WTC11 (cell line): Measurements from ENCODE around the gene SCUBE1. TPM values are rescaled to one million over a fixed set of nuclear protein-coding genes. Genes with fewer than 3 reads are reported as not detected.
A peak's percentile ranks its signal among the peaks of the same experiment; 100 is the strongest.

Experiments
- ATAC-seq: fragments of 200-7000 bp; cut with Tn5 transposase; 2 replicates; pipeline ENCODE4 v1.10.0; 2021; ENCODE audit warnings: mild to moderate bottlenecking, moderate library complexity
- CTCF ChIA-PET: fragments of 300-600 bp; sonication (Branson Sonifier 250); formaldehyde crosslinking; loops from one replicate; lab custom pipeline; 2021; ENCODE audit warnings: antibody characterized with exemption; lab: Charles Lee
- POLR2A ChIA-PET: fragments of 350-600 bp; sonication (Branson Sonifier 250); formaldehyde crosslinking; loops from one replicate; lab custom pipeline; 2021; ENCODE audit warnings: antibody characterized with exemption; lab: Charles Lee
- DNase-seq: peaks from one replicate; pipeline ENCODE4 v3.0.0; 2021; ENCODE audit warnings: low spot score
- H3K27ac Mint-ChIP-seq: 2 replicates; pipeline ENCODE4 v1.8.0; 2021; ENCODE audit warnings: mixed read lengths
- H3K27me3 Mint-ChIP-seq: 2 replicates; pipeline ENCODE4 v1.8.0; 2021; ENCODE audit warnings: low read depth, mild to moderate bottlenecking, moderate library complexity, mixed read lengths
- H3K36me3 Mint-ChIP-seq: 2 replicates; pipeline ENCODE4 v1.8.0; 2021; ENCODE audit warnings: mixed read lengths
- H3K4me1 Mint-ChIP-seq: 2 replicates; pipeline ENCODE4 v1.8.0; 2022; ENCODE audit warnings: mixed read lengths
- H3K4me3 Mint-ChIP-seq: 2 replicates; pipeline ENCODE4 v1.8.0; 2021; ENCODE audit warnings: mild to moderate bottlenecking, moderate library complexity, mixed read lengths
- H3K9me3 Mint-ChIP-seq: 2 replicates; pipeline ENCODE4 v1.8.0; 2021; ENCODE audit warnings: mixed read lengths
- CBFB ChIP-seq: sonication (generic); formaldehyde crosslinking; IDR thresholded peaks from 2 replicates; pipeline ENCODE4 v1.8.1; 2022; ENCODE audit warnings: mild to moderate bottlenecking, low read depth, missing genetic modification reagents
- KAT7 ChIP-seq: sonication (generic); formaldehyde crosslinking; IDR thresholded peaks from 2 replicates; pipeline ENCODE4 v1.8.1; 2023; ENCODE audit warnings: missing genetic modification reagents, mild to moderate bottlenecking, borderline replicate concordance
- NR2C2 ChIP-seq: sonication (generic); formaldehyde crosslinking; IDR thresholded peaks from 2 replicates; pipeline ENCODE4 v1.8.0; 2022; ENCODE audit warnings: mild to moderate bottlenecking, missing genetic modification reagents
- OVOL2 ChIP-seq: fragments of 250-450 bp; sonication (Bioruptor Pico); IDR thresholded peaks from 2 replicates; pipeline ENCODE4 v1.9.0; 2021; ENCODE audit warnings: mild to moderate bottlenecking, borderline replicate concordance
- TP53 ChIP-seq: sonication (generic); formaldehyde crosslinking; IDR thresholded peaks from 2 replicates; pipeline ENCODE4 v1.8.1; 2023; ENCODE audit warnings: mild to moderate bottlenecking, missing genetic modification reagents
- ZNF232 ChIP-seq: sonication (generic); formaldehyde crosslinking; IDR thresholded peaks from 2 replicates; pipeline ENCODE4 v1.8.0; 2022; ENCODE audit warnings: mild to moderate bottlenecking, missing genetic modification reagents
- ZNF423 ChIP-seq: fragments of 250-450 bp; sonication (Bioruptor Pico); IDR thresholded peaks from 2 replicates; pipeline ENCODE4 v2.1.2; 2022; ENCODE audit warnings: mild to moderate bottlenecking, moderate library complexity
- total RNA-seq: library from RNA; stranded (reverse); gene quantifications from 3 replicates; pipeline ENCODE4 v1.2.3, GENCODE V29; 2021
- TF ChIP-seq, protein P1 (sequence below): sonication (generic); formaldehyde crosslinking; IDR thresholded peaks from 2 replicates; pipeline ENCODE4 v1.8.1; 2023; ENCODE audit warnings: mild to moderate bottlenecking, missing genetic modification reagents, borderline replicate concordance
- TF ChIP-seq, protein P2 (sequence below): sonication (generic); formaldehyde crosslinking; IDR thresholded peaks from 2 replicates; pipeline ENCODE4 v1.8.0; 2023; ENCODE audit warnings: mild to moderate bottlenecking, missing genetic modification reagents
- TF ChIP-seq, protein P3 (sequence below): fragments of 250-450 bp; sonication (Bioruptor Pico); conservative IDR thresholded peaks from 2 replicates; pipeline ENCODE4 v1.9.0; 2021; ENCODE audit warnings: mild to moderate bottlenecking
- TF ChIP-seq, protein P4 (sequence below): fragments of 200-600 bp; IDR thresholded peaks from 2 replicates; pipeline ENCODE4 v1.8.0; 2022; ENCODE audit warnings: antibody characterized with exemption
- TF ChIP-seq, protein P5 (sequence below): sonication (generic); formaldehyde crosslinking; IDR thresholded peaks from 2 replicates; pipeline ENCODE4 v1.8.1; 2023; ENCODE audit warnings: mild to moderate bottlenecking, missing genetic modification reagents, moderate library complexity

Gene SCUBE1
- total RNA-seq, 1 experiment from 2014 or later, result 6.9 TPM

DNA sequence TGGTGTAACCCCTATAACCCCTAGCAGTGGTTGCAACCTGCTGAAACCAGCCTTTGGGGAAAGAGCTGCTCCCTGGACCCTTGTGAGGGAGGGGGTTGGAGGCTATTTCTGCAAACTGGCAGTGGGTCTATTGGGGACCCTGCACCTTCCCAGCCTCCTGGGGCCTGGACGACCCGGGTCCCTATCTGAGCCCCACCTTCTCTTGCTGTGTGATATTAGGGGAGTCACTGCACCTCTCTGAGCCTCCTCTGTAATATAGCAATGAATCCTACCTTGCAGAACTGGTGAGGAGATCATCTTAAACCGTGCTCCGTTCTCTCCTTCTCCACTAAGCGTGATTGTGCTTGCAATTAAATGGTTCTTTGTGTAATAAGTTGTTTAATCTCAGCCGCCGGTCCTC is 44.6 kb upstream of the SCUBE1 start:
- Mint-ChIP-seq H3K27me3 (peaks cover 28% of the 10 kb centered on the region), H3K4me3 (no peak overlapping the region), H3K9me3 (no peaks in the 10 kb centered on the region), H3K36me3 (no peaks in the 10 kb centered on the region), H3K27ac (no peak overlapping the region), H3K4me1 (peaks cover 14% of the 10 kb centered on the region)
- ChIA-PET POLR2A (no interaction called here), CTCF (interaction anchor here (0.6 to 7.7 kb wide), 11 partner anchors 20 to 200 kb away, joined by 3 to 108 read pairs (median 5); no protein-coding TSS in a partner anchor)
- no peak for DNase-seq
- ATAC-seq, result no peak
- TF ChIP-seq, protein P1, sequence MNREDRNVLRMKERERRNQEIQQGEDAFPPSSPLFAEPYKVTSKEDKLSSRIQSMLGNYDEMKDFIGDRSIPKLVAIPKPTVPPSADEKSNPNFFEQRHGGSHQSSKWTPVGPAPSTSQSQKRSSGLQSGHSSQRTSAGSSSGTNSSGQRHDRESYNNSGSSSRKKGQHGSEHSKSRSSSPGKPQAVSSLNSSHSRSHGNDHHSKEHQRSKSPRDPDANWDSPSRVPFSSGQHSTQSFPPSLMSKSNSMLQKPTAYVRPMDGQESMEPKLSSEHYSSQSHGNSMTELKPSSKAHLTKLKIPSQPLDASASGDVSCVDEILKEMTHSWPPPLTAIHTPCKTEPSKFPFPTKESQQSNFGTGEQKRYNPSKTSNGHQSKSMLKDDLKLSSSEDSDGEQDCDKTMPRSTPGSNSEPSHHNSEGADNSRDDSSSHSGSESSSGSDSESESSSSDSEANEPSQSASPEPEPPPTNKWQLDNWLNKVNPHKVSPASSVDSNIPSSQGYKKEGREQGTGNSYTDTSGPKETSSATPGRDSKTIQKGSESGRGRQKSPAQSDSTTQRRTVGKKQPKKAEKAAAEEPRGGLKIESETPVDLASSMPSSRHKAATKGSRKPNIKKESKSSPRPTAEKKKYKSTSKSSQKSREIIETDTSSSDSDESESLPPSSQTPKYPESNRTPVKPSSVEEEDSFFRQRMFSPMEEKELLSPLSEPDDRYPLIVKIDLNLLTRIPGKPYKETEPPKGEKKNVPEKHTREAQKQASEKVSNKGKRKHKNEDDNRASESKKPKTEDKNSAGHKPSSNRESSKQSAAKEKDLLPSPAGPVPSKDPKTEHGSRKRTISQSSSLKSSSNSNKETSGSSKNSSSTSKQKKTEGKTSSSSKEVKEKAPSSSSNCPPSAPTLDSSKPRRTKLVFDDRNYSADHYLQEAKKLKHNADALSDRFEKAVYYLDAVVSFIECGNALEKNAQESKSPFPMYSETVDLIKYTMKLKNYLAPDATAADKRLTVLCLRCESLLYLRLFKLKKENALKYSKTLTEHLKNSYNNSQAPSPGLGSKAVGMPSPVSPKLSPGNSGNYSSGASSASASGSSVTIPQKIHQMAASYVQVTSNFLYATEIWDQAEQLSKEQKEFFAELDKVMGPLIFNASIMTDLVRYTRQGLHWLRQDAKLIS (CRISPR knock-in tag), result 0 out of 2 replicates have a peak, but pooled peaks have one; percentile 9
- TF ChIP-seq NR2C2 (CRISPR knock-in tag), result no peak

DNA sequence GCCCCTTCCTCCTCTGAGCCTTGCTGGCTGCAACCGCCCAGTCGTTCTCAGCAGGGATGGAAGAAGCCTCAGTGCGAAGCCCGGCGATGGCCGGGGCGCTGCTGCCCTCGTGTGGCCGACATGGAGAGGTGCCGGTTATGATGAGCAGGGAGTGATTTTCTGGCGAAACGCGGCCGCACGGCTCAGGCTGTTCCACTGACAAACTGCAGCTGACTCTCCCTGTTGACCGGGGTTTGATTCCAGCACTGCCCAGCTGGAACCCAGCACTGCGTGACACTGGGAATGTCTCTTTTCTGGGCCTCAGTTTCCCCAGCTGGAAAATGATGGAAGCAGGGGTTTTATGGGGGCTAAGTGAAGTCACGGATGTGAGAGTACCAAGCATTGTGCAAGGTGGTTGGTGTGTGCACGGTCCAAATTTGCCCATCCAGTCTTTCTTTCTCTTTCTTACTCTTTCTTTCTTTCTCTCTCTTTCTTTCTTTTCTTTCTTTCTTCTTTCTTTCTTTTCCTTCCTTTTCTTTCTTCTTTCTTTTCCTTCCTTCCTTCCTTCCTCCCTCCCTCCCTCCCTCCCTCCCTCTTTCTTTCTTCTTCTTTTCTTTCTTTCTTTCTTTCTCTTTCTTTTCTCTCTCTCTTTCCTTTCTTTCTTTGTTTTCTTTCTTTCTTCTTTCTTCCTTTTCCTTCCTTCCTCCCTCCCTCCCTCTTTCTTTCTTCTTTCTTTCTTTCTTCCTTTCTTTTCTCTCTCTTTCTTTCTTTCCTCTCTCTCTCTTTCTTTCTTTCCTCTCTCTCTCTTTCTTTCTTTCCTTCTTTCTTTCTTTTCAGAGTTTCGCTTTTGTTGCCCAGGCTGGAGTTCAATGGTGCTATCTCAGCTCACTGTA is 42.8 kb upstream of the SCUBE1 start:
- Mint-ChIP-seq H3K36me3 (no peaks in the 10 kb centered on the region), H3K27me3 (peaks cover 28% of the 10 kb centered on the region), H3K4me3 (no peak overlapping the region), H3K27ac (no peak overlapping the region), H3K4me1 (peaks cover 14% of the 10 kb centered on the region), H3K9me3 (no peaks in the 10 kb centered on the region)
- CTCF ChIA-PET, result interaction anchor here (0.6 to 7.7 kb wide), 25 partner anchors 9 to 198 kb away, joined by 3 to 108 read pairs (median 4); no protein-coding TSS in a partner anchor
- POLR2A ChIA-PET, result no interaction called here
- peak; percentile 84 for DNase-seq
- peak; percentile 73 for ATAC-seq
- TF ChIP-seq OVOL2 (CRISPR knock-in tag) (no peak), CBFB (CRISPR knock-in tag) (no peak), TP53 (CRISPR knock-in tag) (0 out of 2 replicates have a peak, but pooled peaks have one; percentile 45), ZNF423 (CRISPR knock-in tag) (no peak), KAT7 (CRISPR knock-in tag) (no peak), ZNF232 (CRISPR knock-in tag) (0 out of 2 replicates have a peak, but pooled peaks have one; percentile 33)
- TF ChIP-seq, protein P2, sequence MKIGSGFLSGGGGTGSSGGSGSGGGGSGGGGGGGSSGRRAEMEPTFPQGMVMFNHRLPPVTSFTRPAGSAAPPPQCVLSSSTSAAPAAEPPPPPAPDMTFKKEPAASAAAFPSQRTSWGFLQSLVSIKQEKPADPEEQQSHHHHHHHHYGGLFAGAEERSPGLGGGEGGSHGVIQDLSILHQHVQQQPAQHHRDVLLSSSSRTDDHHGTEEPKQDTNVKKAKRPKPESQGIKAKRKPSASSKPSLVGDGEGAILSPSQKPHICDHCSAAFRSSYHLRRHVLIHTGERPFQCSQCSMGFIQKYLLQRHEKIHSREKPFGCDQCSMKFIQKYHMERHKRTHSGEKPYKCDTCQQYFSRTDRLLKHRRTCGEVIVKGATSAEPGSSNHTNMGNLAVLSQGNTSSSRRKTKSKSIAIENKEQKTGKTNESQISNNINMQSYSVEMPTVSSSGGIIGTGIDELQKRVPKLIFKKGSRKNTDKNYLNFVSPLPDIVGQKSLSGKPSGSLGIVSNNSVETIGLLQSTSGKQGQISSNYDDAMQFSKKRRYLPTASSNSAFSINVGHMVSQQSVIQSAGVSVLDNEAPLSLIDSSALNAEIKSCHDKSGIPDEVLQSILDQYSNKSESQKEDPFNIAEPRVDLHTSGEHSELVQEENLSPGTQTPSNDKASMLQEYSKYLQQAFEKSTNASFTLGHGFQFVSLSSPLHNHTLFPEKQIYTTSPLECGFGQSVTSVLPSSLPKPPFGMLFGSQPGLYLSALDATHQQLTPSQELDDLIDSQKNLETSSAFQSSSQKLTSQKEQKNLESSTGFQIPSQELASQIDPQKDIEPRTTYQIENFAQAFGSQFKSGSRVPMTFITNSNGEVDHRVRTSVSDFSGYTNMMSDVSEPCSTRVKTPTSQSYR (CRISPR knock-in tag), result no peak
- TF ChIP-seq, protein P3, sequence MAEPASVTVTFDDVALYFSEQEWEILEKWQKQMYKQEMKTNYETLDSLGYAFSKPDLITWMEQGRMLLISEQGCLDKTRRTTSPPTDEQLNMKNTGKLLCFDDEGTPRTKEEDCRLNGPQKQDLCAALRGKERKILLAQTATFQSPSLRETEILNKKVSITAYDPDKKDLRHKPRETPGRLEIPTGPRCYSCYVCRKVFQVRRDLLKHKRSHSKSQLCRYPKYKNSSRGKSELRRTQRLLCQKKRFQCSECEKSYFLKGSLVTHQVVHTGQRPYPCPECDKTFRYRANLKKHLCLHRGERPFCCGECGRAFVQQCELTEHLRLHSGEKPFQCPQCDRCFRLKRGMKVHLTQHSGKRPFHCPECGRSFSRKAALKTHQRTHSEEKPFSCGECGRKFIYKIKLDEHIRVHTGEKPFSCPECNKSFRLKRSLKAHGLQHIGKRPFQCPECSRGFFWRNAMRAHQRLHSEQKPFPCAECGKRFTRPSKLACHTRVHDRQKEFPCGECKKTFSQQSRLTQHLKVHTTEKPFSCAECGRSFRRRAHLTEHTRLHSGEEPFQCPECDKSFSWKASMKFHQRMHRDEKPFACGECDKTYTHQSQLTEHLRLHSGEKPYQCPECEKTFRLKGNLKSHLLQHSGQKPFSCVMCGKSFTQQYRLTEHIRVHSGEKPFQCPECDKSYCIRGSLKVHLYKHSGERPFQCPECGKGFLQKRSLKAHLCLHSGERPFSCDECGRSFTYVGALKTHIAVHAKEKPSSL, result no peak
- TF ChIP-seq, protein P1 (CRISPR knock-in tag), result no peak
- TF ChIP-seq, protein P4, sequence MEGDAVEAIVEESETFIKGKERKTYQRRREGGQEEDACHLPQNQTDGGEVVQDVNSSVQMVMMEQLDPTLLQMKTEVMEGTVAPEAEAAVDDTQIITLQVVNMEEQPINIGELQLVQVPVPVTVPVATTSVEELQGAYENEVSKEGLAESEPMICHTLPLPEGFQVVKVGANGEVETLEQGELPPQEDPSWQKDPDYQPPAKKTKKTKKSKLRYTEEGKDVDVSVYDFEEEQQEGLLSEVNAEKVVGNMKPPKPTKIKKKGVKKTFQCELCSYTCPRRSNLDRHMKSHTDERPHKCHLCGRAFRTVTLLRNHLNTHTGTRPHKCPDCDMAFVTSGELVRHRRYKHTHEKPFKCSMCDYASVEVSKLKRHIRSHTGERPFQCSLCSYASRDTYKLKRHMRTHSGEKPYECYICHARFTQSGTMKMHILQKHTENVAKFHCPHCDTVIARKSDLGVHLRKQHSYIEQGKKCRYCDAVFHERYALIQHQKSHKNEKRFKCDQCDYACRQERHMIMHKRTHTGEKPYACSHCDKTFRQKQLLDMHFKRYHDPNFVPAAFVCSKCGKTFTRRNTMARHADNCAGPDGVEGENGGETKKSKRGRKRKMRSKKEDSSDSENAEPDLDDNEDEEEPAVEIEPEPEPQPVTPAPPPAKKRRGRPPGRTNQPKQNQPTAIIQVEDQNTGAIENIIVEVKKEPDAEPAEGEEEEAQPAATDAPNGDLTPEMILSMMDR, result peak; percentile 86
- TF ChIP-seq, protein P5, sequence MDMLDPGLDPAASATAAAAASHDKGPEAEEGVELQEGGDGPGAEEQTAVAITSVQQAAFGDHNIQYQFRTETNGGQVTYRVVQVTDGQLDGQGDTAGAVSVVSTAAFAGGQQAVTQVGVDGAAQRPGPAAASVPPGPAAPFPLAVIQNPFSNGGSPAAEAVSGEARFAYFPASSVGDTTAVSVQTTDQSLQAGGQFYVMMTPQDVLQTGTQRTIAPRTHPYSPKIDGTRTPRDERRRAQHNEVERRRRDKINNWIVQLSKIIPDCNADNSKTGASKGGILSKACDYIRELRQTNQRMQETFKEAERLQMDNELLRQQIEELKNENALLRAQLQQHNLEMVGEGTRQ (CRISPR knock-in tag), result 0 out of 2 replicates have a peak, but pooled peaks have one; percentile 12
